GM21619 (cell line): ENCODE measurements around the gene PLD5.
A peak's percentile ranks its signal among the peaks of the same experiment; 100 is the strongest.
"Not testable (repeated sequence)": the region's sequence is repeated elsewhere in the genome, so short reads cannot be mapped to it uniquely, and the experiment has no call there.

Source experiments
- ATAC-seq: cut with Tn5 transposase; IDR thresholded peaks from one replicate; pipeline ENCODE4 v1.9.1; 2021; ENCODE audit not compliant: unreplicated experiment

PLD5 gene

DNA sequence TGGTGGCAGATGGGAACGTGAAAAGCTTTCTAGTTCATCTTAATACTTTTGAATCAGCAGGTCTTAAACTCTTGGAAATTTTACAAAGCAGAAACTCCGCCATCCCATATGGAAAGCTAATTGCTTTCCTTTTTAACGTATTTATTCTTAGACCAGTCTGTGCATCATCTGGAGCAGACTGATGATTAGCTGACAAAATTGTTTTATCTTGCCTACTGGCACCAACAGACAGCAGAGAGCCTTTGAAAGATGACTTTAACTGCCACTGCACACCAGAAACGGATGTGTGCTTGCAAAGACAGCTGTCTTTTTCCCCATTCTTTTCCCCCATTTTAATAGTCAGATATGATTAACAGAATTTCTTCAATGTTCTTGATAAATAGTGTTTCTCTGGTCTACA lies 97.0 kb downstream of the PLD5 start:
- ATAC-seq: no peak

- no peak for ATAC-seq
Observed at GRCh38 chr1:242426271-242426905, 98.1 kb downstream of the PLD5 start.

- no peak for ATAC-seq
Observed at GRCh38 chr1:242425232-242425631, 99.3 kb downstream of the PLD5 start.

DNA sequence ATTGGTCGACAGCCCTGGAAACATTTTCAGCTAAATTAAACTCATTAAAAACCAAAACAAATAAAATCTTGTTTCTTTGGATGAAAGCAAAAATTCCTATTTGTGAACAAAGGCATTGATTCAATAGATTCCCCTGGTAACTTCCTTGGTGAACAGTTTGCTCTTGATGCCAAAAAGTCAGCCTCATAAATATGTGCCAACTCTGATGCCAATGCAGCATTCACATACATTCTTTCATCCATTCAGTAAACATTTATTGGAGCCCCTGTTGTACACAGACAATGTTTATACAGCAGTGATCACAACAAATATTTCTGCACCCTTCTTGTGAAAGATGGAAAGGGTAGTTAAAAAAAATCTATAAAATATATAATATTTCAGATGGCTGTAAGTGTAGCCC lies 107.8 kb downstream of the PLD5 start:
- ATAC-seq: no peak

- ATAC-seq: no peak
Observed at GRCh38 chr1:242412921-242413320, 111.6 kb downstream of the PLD5 start.

DNA sequence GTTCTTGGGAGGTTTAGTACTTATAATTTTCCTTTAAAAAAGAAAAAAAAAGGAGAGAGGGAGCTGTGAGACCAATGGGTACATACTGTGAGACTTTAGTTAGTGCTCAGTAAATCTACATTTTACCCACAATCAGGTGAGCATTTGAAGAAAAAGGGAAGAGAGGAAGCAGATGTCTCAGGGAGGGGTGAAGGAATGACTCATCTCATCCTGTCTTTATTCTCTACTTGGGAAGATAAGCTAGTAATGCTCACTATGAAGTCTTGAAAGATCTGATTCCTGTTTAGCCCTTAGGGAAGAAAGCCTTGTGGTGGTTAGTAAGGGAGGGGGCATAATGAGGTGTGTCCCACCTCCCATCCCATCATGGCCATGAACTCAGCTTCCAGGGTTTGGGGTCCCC lies 112.6 kb downstream of the PLD5 start:
- ATAC-seq: no peak

- ATAC-seq: no peak
Observed at GRCh38 chr1:242405947-242406346, 118.5 kb downstream of the PLD5 start.

DNA sequence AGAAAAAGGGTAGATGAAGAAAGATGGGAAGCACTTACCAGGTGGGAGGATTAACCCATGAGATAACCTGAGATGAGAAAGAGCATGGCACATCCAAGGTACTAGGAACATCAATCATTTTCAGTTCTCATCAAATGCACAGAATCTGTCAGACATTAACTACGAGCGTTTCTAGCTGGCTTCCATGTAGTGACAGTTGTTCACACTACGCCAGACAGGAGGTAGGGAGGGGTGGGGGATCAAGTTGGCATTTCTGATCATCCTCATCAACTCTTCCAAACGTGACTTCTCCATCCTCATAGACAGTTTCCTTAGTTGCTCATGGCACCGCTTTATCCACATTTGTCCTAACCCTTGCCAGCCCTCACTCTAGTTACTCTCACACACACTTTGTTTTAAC lies 120.2 kb downstream of the PLD5 start:
- ATAC-seq: no peak

- no peak for ATAC-seq
Observed at GRCh38 chr1:242402956-242403355, 121.5 kb downstream of the PLD5 start.

DNA sequence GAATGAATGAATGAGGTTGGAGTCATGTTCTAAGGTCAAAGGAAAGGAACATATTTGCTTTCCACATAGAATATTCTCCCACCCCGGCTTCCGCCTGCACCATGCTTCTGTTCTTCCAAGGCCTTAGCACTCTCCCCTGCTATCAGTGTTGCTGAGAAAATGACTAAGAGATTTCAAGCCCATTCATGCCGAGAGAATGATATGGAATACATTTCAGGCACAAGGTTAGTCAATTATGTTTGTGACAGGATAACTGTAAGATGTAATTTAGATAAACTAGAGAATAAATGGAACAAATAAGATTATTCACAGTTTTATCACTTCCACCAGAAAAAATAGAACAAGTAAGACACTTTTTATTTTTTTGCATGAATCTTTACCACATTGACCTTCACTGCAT lies 122.6 kb downstream of the PLD5 start:
- no peak for ATAC-seq

GRCh38 chr1:242398351-242398750 lies 126.1 kb downstream of the PLD5 start:
- ATAC-seq: no peak

DNA sequence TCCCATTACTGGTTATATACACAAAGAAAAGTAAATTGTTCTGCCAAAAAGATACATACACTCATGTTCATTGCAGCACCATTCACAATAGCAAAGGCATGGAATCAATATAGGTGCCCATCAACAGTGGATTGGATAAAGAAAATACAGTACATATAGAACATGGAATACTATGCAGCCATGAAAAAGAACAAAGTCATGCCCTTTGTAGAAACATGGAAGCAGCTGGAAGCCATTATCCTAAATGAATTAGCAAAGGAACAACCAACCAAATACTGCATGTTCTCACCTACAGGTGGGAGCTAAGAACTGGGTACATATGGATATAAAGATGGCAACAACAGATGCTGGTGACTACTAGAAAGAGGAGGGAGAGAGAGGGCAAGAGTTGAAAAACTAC lies 132.6 kb downstream of the PLD5 start:
- no peak for ATAC-seq

DNA sequence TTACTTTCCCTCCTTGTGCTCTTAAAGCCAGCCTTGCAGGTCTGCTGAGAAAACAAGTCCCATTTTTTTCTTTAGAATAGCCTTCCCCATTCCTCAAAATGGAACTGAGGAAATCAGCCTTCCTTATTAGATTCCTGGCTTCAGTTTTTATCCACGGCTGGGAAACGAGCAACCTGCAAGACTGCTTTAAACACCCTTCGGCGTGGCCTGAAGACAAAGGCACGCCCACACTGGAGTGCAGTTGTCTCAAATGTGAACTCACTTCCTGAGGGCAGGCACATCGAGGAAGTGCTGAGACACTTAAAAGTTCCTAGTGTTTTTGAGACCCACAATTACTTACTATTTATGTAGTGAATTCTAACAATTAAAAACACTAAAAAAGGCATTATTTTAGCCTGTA lies 148.4 kb downstream of the PLD5 start:
- not testable (repeated sequence) for ATAC-seq

- not testable (repeated sequence) for ATAC-seq
Observed at GRCh38 chr1:242350446-242350845, 174.1 kb downstream of the PLD5 start.

DNA sequence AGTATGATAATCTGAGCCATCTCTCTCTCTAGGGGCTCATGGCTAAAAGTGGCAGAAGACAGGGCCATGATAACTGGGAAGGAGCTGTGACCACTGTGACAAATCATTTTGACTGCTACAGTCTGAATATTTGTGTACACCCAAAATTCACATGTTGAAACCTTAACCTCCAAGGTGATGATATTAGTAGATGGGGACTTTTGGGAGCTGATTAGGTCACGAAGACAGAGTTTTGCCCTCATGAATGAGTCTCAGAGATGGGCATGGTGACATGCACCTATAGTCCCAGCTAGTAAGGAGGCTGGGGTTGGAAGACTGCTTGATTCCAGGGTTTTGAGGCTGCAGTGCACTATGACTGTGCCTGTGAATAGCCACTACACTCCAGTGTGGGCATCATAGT lies 174.9 kb downstream of the PLD5 start:
- no peak for ATAC-seq

DNA sequence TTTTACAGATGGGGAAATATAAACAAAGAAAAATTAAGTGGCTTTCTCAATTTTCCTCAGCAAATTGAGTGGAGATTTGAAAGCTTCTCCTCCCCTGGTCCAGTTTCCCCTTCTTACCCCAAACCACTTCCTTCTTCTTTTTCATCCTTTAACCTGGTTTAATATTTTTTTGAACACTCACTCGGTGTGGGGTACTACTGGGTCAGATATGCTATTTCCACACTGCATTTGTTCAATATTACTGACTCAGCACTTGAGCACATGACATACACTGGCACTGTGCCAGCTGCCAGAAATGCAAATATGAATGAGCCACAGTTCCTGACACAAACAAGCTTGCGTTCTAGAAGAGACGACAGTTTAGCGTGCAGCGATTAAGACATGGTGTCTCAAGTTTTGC lies 193.6 kb downstream of the PLD5 start:
- peak; percentile 64 for ATAC-seq

DNA sequence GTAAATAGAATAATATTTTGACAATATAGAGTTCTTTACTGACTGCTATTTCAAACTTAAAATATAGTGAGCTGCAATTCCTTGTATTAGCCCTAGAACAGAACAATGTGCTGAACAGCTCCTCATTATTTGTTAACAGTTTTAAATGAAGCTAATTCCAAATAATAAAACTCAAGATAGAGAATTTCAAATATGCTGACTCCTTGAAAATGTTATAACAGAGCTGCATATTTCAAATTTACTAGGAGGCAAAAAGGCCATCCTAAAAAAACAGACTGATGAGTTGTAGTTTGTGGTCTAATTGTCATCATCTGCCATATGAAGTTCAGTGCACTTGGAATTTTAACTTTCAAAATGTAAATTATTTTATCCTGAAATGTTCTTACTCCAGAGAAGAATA lies 197.1 kb downstream of the PLD5 start:
- ATAC-seq: not testable (repeated sequence)

- not testable (repeated sequence) for ATAC-seq
Observed at GRCh38 chr1:242321981-242322380, 202.5 kb downstream of the PLD5 start.

- ATAC-seq: no peak
Observed at GRCh38 chr1:242318140-242318539, 206.4 kb downstream of the PLD5 start.

- ATAC-seq: not testable (repeated sequence)
Observed at GRCh38 chr1:242314865-242315264, 209.6 kb downstream of the PLD5 start.

DNA sequence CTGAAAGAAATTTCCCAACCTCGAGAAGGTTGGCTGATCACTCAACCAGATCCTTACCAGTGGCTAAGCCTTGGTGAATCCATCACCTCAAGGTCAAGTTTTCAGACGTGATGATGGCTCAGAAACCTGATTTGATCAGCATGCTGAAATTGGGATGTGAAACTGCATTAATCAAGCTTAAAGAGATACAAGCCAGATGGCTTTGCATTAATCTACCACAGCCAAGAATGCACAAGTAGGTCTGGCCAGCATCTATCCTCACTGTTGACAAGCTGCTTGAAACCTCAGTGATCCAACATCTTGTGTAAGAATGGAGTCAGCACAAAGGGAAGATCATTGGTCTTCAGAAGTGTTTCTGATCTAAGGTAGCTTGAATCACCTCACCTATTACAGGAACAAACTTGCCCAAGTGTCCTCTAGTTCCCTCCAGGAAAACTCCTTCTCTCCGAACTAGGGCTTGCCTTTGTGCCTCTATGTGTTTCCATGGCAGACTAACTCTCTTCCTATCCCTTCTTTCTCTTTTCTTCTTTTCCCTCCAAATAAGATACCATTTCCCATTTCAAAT lies 210.3 kb downstream of the PLD5 start:
- ATAC-seq: not testable (repeated sequence)

DNA sequence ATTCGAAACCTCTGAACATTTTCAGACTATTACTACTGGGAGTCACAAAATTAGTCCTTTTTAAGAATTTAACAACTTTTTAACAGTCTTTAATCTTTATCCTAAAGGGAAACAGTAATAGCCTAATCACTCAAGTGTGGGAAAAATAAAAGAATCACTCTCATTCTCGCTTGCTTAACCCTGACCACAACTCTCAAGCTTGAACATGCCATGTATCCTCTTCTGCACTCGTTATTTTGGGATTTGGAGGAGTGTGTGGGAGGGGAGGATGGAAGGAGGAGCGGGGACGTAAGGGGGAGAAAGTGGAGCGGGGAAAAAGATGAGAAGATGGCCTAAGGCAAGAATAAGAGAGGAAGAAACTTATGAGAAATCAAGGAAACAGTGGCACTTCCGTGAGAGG lies 215.8 kb downstream of the PLD5 start:
- not testable (repeated sequence) for ATAC-seq

GRCh38 chr1:242293781-242294180 lies 230.7 kb downstream of the PLD5 start:
- ATAC-seq: not testable (repeated sequence)
